CD4-positive, alpha-beta T cell treated with Interleukin-6 at 100 ng/mL for 8 hours (primary cell): Measurements from ENCODE around the gene RBM47.
"Not testable (repeated sequence)": the region's sequence is repeated elsewhere in the genome, so short reads cannot be mapped to it uniquely, and the experiment has no call there.

Source experiments
- DNase-seq: peaks from one replicate; pipeline ENCODE4 v3.0.0-alpha.2; 2020; ENCODE audit warnings: mixed read lengths, low spot score

Gene RBM47

DNA sequence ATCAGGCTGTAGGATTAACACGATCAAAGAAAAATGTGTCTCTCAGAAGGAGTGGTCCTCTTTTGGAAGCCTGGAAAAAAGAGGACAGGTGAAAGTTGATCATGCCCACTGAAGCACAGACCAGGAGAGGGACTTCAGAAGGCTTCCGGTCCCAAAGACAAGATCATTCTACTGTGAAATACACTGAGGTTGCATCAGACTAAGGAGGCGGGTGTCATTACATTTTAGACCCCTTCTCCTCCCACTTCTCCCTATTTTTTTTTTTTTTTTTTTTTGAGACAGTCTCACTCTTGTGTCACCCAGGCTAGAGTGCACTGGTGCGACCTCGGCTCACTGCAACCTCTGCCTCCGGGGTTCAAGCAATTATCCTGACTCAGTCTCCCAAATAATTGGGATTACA is 67.5 kb downstream of the RBM47 start:
- DNase-seq, result no peak

DNA sequence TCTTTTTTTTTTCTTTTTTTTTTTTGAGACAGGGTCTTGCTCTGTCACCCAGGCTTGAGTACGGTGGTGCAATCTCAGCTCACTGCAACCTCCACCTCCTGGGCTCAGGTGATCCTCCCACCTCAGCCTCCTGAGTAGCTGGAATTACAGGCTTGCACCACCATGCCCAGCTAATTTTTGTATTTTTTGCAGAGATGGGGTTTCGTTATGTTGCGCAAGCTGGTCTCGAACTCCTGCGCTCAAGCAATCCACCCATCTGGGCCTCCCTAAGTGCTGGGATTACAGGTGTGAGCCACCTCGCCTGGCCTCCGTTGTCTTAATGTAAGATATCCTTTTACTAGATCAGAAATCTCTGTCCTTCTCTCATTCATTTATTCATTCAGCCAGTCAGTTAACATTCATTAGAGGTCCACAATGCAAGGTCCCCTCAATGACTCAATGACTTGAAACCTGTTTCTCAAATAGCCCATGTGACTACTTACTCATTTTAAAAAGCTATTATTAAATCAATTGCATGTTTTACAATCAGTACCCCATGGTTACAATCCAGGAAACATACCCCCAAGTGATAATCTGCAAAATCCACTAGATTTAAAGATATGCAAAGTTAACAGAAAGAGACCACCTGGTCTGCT is 68.0 kb downstream of the RBM47 start:
- not testable (repeated sequence) for DNase-seq

DNA sequence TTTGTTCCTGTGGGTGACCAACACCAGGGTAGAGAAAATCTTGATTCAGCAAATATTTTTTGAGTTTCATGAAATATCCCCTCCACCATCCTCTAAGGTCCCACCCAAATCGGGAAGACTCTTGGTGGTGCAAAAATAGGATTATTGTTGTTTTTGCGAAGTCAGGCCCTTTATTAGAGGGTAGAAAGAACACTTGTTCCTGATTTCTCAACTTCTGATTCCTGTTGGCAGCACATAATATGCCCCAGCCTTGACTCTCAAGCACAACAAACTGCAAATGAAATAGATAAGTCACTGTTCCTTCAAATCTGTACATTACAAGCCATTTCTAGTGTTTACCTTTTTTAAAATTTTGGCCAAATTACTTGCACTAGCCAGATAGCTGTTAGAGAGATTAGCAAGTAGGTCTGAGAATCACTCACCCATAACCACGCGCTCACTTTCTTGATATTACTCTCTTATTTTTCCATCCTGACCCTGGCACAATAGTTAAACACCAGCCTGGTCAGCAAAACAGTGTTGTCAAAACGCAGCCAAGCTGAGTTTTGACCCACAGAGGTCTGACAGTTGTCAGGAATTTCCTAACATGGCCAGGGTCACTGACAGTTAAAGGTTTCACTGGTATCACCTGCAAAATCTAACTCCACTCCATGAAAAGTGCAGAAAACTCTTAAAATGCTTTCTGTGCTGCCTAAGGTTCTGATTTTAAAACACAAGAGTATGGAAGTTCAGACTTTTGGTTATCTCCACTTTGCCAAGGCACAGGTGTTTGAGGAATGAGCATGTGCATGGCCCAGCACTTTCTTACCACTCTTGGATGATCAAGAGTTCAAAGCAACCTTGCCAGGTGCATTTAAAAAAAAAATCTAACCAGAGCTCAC is 69.8 kb downstream of the RBM47 start:
- DNase-seq, result no peak

DNA sequence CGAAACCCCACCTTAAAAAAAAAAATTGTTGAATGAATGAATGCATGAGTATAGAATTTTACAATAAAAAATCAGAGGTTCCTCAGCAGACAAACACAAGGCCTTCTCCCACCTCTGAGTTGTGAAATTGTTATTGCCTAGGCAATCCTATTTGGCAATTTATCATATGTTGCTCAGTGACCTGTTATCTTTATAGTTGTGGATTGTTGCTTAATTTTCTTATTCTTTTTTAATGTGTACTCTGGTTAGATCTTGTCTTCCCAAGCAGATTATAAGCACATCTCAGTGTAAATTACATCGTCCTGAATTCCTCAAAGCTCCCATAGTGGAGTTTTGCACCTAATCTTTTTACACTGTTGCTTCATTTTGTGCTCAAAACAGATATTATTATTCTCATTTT is 71.9 kb downstream of the RBM47 start:
- DNase-seq, result no peak

DNA sequence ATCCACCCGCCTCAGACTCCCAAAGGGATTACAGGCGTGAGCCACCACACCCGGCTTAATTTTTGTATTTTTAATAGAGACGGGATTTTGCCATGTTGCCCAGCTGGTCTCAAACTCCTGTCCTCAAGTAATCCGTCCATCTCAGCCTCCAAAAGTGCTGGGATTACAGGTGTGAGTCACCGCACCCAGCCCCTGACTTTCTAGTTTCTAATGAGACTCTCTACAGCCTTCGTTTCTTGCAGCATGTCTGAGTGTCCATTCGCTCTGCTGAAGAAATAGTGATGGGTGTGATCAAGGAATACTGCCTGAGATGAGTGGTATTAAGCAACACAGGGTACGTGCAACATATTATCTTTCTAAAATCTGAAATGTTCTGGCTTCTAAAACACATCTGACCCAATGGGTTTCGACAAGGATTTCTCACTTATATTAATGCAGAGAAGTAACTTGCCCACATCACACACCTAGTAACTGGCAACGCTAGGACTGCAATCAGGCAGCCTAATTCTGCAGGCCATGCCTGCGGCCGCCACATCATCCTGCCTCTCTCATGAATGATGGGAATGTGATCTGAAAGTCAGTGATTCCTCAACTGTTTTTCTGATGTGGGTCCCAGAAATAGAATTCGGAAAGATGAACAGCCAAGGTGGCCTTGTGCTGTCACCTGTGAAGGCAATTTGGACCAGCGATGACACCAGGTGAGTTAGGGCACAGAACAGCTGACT is 74.3 kb downstream of the RBM47 start:
- DNase-seq, result no peak

DNA sequence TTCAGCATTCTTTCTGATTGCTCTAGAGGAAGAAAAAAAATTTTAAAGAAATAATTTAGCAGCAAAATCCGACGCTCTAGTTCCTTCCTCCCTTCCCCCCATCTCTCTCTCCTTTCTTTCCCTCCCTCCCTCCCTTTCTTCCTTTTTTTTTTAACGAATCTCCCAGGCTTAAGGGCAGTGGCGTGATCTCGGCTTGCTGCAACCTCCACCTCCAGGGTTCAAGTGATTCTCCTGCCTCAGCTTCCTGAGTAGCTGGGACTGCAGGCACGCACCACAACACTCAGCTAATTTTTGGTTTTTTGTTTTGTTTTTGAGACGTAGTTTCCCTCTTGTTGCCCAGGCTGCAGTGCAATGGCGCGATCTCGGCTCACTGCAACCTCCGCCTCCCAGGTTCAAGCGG is 75.0 kb downstream of the RBM47 start:
- DNase-seq, result not testable (repeated sequence)

DNA sequence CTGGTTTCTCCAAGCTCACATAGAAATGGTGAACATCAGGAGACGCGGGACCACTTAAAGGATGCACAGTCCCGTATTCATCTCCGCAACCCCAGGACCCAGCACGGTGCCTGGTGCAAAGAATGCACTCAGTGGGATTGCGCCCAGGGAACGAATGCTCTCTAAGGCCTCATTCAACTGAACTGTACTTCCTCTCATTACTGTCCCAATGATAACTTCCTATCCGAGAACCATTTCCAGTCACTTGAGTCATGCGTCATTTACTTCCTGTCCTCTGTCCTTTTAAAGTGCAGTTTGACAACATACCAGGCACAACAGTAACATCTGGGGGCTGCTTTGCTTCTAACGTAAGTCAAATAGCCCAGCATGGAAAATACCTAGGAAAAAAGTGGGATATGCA is 75.7 kb downstream of the RBM47 start:
- DNase-seq, result no peak

DNA sequence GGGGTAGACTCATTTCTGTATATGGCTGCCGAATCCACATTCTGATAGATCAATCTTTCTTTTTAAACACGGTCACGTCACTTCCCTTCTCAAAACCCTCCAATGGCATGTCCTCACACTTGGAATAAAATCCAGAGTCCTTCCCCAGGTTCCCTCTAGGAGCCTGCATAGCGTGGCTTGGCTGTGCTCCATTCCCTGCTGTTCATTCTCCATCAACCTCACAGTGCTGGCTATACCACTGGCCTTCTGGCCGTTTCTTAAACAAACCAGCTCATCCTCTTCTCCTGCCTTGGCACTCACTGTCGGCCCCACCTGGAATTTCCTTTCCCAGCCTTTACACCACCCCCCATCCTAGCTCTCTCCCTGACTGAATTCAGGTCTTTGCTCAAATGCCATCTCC is 77.1 kb downstream of the RBM47 start:
- DNase-seq, result no peak

DNA sequence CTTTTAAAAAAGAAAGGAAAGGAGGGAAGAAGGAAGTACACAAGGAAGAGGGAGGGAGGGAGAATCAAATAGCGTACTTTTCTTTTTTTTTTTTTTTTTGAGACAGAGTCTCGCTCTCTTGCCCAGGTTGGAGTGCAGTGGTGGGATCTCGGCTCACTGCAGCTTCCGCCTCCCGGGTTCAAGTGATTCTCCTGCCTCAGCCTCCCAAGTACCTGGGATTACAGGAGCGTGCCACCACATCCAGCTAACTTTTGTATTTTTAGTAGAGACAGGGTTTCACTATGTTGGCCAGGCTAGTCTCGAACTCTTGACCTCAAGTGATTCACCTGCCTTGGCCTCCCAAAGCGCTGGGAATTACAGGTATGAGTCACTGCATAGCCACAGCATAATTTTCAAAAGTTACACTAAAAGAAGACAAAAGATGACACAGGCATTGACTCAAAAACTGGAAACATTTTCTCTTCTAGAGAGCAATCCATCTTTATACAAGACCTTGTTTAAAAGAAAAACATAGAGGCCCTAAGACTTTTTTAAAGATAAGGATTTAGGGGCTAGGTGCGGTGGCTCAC is 78.0 kb downstream of the RBM47 start:
- not testable (repeated sequence) for DNase-seq

DNA sequence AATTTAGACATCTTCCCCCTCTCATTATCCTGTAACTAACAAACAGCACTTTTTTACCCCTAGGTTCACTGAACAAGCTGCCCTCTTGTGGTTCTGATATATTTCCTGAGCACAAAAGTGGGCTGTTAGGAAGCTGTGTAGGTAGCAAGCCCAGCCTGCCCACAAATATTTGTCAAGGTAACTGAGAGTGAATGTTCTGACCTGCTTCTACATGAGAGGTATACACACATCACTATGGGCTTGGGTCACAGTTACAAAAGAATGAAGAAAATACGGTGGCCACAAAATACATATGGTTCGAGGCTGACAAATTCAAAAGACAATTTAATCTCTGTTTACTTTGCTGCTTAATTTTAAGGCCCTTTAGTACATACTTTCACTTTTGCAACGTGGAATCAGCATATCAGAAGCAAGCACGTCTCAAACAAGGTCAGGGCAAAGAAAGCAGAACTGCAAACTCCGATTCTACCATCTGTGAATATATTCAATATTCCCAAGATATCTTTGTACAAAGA is 78.7 kb downstream of the RBM47 start:
- DNase-seq, result peak; percentile 38

DNA sequence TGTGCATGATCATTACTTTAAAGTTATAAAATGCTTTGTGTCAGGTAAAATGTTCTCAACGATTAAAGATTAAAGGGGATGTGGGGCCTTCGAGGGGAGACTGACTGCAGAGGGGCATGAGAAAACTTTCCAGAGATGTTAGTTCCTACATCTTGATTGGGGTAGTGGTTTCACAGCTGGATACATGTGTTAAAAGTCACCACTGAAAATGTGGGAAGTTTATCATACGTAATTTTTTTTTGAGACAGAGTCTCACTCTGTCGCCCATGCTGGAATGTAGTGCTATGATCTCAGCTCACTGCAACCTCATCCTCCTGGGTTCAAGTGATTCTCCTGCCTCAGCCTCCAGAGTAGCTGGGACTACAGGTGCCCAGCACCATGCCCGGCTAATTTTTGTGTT is 79.5 kb downstream of the RBM47 start:
- DNase-seq, result no peak

DNA sequence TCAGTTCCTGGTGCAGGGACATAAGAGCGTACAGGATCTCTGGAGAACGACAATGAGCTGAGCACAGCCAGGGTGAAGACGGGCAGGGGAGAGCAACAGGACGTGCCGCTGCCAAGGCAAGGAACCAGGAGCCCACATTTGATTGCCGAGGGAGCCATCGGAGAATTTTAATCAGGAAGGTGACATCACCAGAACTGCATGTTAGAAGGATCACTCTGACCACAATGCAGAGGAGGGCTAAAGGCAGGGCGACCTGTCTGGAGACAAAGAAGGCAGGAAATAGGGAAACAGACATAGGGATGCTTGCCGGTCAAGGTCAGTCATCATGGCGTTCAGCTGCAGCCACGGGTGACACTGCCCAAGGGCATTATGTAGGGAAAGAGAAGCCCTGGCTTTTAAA is 81.4 kb downstream of the RBM47 start:
- no peak for DNase-seq

DNA sequence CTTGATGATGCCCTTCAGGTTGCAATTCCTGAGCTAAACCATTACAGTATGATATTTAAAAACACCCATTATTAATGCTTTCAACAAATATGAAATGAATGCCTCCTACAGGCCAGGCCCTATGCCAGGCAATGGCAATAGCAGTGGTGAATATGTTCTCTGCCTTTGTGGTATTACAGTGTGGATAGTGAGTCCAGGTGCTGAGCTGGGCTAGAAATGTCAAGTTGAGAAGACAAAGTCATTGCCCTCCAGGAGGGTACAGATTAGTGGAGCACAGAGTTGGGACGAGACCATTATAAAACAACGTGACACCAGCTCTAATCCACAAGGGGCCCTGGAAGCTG is 81.9 kb downstream of the RBM47 start:
- DNase-seq, result no peak

DNA sequence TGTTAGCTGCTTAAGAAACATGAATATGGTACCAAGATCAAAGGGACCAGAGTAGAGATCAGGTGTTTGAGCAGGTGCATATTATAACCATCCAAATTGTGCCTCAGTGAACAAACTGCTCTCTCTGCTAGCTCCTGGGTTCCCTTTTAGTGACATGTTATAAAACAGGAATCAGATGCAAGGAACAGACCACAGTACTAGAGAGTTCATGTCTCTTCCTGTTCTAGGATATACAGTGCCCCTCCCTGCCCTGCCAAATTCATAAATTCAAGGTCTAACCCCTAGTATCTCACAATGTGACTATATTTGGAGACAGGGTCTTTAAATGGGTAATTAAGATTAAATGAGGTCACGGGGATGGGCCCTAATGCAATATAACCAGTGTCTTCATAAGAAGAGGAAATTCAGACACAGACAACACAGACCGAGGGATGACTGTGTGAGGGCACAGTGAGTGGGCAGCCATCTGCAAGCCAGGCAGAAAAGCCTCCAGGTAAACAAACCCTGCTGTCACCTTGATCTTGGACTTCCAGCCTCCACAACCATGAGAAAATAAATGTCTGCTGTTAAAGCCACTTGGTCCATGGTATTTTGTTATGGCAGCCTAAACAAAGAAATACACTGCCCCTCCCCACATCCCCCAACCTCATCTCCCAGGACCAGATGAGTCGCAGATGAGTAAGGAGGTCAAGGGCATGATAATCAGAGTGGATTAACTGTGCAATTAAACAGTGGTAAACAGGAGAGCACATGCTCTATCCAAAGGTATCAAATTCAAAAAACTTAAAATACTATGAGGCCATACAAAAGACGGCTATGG is 82.5 kb downstream of the RBM47 start:
- no peak for DNase-seq

DNA sequence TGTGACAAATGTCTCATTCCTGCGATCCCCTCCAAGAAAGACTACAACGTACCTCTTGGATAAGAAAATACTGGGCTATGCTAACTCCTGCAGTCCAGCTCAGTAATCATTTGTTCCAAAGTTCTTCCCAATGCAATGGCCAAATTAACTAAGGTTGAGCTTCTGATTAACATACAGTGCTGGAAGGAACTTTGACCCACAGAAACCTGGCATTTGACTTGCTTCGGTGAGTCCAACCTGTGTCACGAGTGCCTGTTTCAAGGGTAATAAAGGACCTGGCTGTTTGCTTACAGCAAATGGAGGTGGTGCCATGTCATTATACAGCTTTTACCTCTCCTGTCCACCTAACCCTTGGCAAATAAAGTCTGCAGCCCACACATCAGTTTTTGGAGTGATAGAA is 83.2 kb downstream of the RBM47 start:
- DNase-seq, result no peak

DNA sequence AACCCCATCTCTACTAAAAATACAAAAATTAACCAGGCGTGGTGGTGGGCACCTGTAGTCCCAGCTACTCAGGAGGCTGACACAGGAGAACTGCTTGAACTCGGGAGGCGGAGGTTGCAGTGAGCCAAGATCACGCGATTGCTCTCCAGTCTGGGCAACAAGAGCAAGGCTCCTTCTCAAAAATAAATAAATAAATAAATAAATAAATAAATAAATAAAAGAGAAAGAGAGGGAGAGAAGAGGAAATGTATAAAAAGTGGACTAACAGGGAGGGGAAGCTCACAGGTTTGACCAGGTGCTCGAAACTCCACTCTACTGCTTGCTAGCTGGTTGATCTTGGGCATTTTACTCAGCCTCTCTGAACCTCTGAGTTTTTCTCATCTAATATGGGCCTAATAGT is 84.2 kb downstream of the RBM47 start:
- not testable (repeated sequence) for DNase-seq

DNA sequence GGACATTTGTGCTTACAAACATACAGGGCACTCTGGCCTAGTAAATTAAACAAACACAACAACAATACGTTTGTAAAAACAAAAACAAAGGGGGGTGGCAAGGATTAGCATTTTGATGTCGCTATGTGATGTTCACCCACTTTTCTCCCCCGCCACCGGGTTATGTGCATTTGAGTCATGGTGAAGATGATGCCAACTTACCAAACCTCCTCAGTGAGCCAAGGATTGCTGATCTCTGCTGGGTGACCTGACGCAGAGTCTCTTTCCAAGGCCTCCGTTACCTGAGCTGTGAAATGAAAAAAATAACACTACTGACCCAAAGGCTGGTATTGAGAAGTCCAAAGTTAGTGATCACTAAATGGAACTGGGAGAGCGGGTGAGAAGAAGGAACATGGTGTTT is 85.4 kb downstream of the RBM47 start:
- DNase-seq, result no peak

DNA sequence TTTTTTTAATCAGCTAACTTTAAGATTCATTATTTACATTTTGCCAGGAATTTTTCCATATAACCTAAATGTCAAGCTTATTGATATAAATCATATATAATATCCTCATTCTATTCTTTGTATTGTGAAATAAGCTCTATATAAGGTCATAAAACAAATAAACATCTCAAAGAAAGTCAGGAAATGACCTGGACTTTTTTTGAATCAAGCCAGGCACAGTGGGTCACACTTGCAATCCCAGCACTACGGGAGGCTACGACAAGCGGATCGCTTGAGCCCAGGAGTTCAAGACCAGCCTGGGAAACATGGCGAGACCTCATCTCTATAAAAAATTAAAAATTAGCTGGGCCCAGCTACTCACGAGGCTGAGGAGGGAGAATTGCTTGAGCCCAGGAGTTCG is 88.9 kb downstream of the RBM47 start:
- DNase-seq, result no peak

DNA sequence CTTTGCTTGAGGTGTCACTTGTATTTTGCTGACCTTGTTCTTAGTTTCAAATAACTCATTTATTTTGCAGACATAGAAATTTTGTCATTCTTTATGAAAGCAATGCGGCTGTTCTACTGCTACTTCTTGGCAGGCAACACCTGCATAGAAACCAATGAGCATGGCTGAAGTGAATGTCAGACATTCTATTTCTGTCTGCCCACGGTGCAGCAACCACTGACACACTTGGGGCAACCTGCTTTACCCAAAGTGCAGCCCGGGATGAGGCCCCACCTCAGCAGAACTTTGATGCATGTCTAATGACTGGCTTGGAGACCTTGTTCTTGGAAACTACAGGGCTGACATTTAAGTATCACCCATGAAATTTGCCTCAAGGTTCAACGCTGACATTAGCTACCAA is 93.6 kb downstream of the RBM47 start:
- DNase-seq, result no peak

DNA sequence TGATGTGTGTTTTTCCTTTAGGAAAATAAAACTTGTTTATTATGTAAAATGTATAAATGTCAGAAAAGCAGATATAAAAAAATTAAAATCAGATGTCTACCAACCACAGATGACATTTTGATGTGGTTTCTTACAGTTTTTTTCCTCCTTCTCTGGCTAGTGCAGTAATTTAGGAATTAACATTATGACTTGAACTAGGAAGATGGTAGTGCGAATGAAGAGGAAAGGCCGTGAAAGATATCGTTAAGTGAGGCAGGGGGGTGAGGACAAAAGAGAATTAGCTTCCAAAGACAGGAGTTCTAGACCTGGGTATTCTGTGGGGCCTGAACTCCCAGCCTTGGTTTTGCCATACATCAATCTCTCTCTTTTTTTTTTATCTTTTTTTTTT is 98.0 kb downstream of the RBM47 start:
- no peak for DNase-seq

DNA sequence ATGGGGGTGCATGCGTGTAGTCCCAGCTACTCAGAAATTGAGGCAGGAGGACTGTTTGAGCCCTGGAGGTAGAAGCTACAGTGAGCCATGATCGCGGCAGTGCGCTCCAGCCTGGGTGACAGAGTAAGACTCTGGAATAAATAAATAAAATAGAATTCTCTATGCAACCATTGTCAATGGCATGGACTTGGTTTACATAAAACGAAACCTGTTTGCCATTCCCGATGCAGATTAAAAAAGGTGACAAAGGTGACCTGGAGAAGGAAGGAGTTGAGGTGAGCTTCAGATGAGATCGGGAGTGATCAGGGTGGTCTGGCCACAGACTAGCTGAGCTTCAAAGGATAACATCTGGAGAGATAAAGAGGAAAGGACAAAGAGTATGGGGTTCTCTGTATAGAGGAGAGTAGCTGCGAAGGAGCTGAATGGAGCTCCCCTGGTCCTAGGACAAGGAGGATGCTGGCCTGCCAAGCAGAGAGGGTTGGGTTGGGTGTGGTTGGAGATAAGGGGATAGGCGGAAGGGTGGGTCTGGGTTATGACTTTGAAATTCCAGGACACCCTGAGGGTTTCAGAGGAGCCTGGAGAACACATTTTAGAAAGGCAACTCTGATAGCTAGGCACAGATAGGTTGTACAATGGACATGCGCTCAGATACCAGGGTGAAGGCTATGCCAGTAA is 98.6 kb downstream of the RBM47 start:
- no peak for DNase-seq
